ENCODE data around the gene ERLEC1.
"Not testable (repeated sequence)": the region's sequence is repeated elsewhere in the genome, so short reads cannot be mapped to it uniquely, and the experiment has no call there.

The ERLEC1 gene

DNA sequence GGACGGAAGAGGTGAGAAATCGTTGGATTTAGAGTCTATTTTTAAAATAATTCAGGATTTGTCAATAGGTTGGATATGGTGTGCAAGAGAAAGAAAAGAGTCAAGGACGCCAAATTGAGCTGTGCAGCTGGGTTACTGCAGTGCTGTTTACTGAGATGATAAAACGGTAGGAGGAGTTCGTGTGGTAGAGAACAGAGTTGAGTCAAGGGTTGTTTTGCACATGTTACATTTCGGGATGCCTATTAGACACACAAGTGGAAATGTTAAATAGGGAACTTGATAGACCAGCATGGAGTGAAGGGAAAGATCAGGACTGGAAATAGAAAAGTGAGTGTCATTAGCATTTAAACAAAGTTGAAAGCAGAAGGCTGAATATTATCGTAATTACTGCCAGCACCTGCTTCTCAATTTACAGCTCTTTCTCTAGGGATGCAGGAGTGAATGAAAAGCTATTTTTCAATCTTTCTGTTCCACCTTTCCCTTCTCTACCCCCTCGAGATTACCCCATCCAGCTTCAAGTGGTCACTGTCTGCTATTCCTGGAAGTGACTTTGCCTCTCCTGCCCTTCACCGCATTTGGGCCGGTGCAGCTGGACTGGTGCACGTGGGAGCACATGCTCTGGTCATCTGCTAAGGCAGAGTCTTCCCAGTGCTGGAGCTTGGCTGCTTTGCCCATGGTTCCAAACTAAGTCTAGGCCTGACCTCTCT lies 42.6 kb downstream of the ERLEC1 start:
- DNase-seq (ENCODE audit: low read depth in 1 of 2, low spot score in 1 of 2): no peak

DNA sequence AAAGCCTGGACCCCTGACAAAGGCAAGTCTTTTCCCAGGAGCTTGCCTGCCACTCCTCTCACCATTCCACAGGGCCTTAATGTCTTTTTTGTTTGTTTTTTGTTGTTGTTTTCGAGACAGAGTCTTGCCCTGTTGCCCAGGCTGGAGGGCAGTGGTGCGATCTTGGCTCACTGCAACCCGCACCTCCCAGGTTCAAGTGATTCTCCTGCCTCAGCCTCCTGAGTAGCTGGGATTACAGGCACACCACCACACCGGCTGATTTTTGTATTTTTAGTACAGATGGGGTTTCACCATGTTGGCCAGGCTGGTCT lies 43.1 kb downstream of the ERLEC1 start:
- DNase-seq (ENCODE audit: low read depth in 1 of 2, low spot score in 1 of 2): not testable (repeated sequence)

DNA sequence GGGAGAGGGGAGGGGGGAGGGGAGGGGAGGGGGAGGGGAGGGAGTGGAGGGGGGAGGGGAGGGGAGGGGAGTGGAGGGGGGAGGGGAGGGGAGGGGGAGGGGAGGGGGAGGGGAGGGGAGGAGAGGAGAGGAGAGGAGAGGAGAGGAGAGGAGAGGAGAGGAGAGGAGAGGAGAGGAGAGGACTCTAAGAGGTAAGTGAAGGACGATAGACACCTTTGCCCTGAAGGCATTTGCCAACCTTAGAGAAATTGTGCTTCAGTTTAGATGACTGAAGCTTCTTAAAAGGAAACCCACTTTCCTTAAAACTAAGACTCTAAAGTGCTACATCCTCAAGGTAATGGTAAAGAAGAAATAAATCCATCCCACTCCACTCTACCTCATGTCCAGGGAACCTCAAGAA lies 53.7 kb downstream of the ERLEC1 start:
- no peak for DNase-seq (ENCODE audit: low read depth in 1 of 2, low spot score in 1 of 2)

DNA sequence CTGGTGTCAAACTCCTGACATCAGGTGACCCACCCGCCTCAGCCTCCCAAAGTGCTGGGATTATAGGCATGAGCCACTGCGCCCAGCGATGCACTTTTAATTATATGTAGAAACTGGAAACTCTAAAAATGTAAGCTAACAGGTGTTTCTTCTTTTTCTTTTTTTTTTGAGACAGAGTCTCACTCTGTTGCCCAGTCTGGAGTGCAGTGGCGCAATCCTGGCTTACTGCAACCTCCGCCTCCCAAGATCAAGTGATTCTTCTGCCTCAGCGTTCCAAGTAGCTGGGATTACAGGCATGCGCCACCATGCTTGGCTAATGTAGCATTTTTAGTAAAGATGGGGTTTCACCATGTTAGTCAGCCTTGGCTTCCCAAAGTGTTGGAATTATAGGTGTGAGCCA lies 54.8 kb downstream of the ERLEC1 start:
- DNase-seq (ENCODE audit: low read depth in 1 of 2, low spot score in 1 of 2): not testable (repeated sequence)

DNA sequence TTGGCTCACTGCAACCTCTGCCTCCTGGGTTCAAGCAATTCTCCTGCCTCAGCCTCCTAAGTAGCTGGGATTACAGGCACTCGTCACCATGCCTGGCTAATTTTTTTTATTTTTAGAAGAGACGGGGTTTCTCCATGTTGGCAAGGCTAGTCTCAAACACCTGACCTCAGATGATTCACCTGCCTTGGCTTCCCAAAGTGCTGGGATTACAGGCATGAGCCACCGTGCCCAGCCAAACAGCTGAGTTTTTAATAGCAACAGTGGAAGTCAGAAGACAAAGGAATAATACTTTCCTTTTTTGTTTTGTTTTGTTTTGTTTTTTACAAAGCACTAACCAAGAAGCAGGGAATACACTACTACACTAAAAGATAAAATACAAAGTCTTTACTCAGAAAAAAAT lies 56.0 kb downstream of the ERLEC1 start:
- DNase-seq (ENCODE audit: low read depth in 1 of 2, low spot score in 1 of 2): no peak

DNA sequence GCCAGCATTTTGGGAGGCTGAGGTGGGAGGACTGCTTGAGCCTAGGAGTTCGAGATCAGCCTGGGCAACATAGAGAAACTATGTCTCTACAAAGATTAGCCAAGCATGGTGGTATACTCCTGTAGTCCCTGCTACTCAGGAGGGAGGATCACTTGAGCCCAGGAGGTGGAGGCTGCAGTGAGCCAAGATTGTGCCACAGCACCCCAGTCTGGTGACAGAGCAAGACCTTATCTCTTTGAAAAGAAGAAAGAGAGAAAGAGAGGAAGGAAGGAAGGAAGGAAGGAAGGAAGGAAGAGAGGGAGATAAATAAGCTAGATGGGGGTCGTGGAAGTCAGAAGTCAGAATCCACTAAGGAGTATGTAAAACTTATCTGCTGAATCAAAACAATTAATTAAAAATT lies 56.8 kb downstream of the ERLEC1 start:
- DNase-seq (ENCODE audit: low read depth in 1 of 2, low spot score in 1 of 2): no peak

DNA sequence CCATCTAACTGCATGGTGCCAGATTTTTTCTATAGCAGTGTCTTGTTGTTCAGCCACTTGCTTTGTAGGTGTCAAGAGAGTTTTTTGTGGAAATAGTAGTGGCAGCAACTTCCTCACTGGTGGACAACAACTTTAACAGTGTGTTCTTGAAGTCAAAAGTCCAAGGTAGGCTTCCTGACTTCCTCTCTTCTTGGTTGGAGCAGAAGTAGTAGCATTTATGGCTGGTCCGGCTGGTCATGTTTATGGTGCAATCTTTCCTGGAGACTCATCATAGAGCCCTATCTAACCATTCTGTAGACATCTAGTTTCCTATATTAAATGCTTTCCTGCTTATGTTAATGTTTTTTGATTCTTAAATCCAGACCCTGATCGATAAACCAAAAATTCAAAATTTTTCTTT lies 61.2 kb downstream of the ERLEC1 start:
- no peak for DNase-seq (ENCODE audit: low read depth in 1 of 2, low spot score in 1 of 2)

DNA sequence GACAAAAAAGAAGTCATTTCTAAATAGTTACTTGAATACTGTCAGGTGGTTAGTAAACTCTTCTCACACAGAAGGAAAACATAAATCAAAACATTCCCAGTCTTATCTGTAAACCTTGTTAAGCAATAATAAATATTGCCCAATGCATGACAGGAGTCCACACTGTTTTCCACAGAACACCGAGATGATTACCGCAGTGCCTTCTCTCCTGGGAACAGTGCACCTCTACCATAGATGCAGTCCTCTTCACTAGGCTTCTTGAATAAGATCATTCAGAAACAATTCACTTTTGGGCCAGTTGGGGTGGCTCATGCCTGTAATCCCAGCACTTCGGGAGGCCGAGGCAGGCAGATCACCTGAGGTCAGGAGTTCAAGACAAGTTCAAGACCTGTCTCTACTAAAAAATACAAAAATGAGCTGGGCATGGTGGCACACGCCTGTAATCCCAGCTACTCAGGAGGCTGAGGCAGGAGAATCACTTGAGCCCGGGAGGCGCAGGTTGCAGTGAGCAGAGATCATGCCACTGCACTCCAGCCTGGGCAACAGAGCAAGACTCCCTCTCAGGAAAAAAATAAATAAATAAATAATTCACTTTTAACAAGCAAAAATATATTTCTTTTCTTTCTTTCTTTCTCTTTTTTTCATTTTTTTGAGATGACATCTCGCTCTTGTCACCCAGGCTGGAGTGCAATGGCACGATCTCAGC lies 64.4 kb downstream of the ERLEC1 start:
- DNase-seq (ENCODE audit: low read depth in 1 of 2, low spot score in 1 of 2): not testable (repeated sequence)

DNA sequence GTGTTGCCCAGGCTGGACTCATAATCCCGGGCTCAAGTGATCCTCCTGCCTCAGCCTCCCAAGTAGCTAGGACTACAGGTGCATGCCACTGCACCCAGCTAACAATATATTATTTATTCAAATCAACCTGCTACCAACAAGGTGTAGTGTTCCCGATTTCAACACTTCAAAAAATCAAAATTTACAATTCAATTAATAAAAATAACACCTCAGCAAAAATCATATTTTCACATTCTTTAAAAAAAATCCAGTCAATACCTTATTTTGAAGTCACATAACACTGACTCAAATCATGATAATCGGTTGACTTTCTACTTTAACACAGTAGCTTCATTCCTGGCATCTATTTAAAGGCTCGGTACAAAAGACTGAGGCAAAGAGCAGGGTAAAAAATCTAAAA lies 65.7 kb downstream of the ERLEC1 start:
- DNase-seq (ENCODE audit: low read depth in 1 of 2, low spot score in 1 of 2): no peak

DNA sequence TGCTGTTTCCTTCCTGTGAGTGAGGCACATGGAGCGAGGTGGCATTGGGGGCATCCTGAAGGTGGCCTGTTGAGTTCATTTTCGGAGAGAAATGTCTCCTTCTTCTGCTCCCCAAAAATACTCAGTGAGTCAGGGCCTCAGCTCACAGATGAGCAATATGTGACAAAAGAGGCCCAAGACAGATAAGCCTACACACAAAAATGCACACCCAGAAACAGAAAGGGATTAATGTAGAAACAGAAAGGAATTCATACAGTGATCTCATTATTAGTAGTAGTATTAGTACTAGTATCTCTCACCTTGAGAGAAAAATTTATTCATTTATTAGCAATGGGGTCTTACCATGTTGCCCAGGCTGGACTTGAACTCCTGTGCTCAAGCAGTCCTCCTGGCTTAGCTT lies 67.8 kb downstream of the ERLEC1 start:
- DNase-seq (ENCODE audit: low read depth in 1 of 2, low spot score in 1 of 2): no peak

DNA sequence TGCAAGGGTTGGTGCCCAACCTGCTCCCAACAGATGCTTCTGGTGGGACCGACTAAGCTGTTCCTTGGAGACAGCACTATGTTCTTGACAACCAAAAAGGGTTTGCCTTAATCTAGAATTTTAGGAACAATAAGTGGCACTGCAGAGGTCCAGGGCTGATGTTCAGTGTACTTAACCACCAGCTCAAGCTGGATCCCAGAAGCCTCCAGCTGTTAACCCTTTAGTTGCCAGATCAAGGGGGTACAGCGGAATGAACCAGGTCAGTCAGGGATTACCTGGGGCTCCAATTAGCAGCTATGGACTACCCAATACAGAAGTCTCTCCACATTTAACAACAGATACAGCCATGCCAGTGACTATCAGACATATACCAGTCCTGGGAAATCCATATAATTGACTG lies 69.4 kb downstream of the ERLEC1 start:
- DNase-seq (ENCODE audit: low read depth in 1 of 2, low spot score in 1 of 2): no peak

DNA sequence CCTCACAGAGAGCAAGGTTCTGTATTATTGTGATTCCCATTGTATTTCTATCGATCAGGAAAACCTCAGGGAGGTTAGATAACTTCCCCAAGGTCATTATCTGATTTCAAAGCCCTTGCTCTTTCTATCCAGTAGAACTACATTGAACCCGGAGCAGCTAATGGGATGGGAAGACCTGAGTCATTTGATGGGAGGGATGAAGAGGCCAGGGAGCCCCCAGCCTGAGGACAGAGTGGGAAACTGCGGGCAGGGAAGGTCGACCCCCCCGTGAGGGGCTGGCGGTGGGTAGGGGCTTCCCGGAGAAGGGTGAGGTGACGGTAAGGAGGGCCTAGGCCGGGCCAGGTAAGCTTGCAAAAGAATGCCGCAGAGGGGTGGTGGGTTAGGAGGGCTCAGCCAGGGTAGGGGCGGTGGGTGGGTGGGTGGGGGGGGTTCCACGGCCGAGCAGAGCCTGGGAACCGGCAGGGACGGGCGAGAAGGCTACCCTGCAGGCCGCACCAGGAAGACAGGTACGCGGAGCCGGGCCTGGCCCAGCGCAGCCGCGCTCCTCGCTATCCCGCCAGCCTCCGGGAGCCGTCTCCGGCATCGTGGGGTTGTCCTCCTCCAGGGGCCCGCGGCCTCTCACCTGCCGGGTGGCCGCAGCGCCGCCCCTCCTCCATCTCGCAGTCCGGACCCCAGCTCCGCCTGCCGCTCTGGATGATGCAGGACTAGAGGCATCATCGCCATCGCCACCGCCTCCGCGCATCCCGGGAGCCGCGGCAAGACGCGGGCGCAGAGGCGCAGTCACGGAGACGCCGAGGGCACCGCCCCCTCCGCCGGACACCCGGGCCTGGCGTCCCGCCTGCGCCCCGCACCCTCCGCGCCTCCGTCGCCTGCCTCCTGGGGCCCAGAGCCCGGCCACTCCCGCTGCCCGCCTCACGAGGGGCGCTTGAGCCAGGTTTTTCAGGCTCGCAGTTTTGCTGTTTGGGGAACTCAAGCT lies 72.7 kb downstream of the ERLEC1 start, which contains the start of gene GPR75:
GPR75 (minus strand) TSS at position 762 of the 976 bp plus-strand sequence. CDS start 5,211 bp downstream, outside the sequence.
- DNase-seq (ENCODE audit: low read depth in 1 of 2, low spot score in 1 of 2): no peak

DNA sequence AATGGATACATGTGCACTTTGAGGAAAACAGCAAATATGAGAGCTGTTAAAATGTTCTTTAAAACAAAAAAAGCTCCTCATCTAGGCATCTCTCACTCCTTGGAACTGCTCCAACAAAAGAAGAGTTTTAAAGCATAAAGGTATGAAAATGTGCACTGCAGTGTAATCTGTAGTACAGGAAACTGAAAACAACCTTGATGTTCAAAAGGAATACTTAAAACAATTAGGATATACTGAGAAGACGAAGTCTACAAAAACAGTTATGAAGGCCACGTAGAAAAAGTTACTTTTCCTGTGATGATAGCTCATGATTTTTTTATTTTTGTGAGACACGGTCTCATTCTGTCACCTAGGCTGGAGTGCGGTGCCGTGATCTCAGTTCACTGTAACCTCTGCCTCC lies 75.0 kb downstream of the ERLEC1 start:
- no peak for DNase-seq (ENCODE audit: low read depth in 1 of 2, low spot score in 1 of 2)

DNA sequence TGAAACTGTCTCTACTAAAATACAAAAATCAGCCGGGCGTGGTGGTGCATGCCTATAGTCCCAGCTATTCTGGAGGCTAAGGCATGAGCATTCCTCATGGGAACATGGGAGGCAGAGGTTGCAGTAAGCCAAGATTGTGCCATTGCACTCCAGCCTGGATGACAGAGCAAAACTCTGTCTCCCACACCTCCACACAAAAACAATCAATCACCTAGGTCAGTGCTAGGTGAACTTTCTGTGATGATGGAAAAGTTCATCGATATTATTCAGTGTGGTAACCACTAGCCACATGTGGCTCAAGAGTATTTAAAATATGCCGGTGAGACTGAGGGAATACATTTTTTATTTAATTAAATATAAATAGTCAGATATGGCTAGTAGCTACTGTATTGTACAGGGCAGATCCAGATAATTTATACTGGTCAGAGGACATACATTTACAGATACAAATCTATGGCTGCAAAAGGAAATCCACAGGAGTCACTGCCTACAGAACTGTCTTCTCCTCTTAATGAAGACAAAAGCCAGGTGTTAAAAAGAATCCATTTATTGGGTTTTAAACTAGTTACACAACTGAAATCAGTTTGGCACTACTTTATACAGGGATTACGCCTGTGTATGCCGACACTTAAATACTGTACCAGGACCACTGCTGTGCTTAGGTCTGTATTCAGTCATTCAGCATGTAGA lies 76.8 kb downstream of the ERLEC1 start:
- no peak for DNase-seq (ENCODE audit: low read depth in 1 of 2, low spot score in 1 of 2)

DNA sequence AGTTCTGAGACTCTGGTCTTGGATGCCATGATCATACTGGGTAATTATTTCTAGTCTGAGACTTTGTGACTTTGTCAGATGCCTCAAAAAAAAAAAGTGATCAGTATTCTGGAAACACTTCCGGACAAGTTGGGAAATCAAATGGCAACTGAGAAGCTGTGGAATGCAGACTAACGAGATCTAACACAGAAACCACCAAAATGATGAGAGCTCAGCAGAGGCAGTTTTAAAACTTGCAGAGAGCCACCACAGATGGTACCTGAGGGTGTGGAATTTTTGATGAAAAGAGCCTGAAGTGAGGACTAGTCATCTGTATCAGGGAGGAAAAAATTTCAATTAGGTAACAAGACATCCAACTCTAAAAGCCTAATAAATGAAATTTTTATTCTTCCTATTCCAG lies 78.4 kb downstream of the ERLEC1 start:
- no peak for DNase-seq (ENCODE audit: low read depth in 1 of 2, low spot score in 1 of 2)

DNA sequence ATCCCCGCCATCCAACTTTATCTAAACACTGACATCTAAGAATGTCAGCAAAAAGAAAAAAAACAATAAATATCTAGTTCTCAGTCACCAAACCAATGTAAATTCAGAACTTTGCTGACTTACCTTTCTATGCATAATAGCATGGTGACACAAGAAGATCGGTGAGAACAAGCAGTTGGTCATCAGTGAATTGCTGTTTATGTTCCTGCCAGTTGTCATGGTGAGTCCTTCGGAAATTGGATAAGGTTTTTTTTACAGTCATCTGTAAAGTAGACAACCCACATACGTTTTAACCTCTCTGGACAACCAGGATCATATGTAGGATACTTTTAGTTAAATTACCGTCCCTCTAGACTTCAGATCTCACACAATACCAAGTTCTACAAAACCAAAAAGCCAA lies 79.1 kb downstream of the ERLEC1 start:
- no peak for DNase-seq (ENCODE audit: low read depth in 1 of 2, low spot score in 1 of 2)

DNA sequence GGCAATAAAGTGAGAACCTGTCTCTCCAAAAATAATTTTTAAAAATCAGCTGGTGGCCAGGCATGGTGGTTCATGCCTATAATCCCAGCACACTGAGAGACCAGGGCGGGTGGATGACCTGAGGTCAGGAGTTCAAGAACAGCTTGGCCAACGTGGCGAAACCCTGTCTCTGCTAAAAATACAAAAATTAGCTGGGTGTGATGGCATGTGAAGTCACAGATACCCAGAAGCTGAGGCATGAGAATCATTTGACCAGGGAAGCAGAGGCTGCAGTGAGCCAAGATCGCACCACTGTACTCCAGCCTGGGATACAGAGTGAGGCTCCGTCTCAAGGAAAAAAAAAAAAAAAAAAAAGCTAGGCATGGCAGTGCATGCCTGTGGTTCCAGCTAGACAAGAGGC lies 80.3 kb downstream of the ERLEC1 start:
- DNase-seq (ENCODE audit: low read depth in 1 of 2, low spot score in 1 of 2): no peak

DNA sequence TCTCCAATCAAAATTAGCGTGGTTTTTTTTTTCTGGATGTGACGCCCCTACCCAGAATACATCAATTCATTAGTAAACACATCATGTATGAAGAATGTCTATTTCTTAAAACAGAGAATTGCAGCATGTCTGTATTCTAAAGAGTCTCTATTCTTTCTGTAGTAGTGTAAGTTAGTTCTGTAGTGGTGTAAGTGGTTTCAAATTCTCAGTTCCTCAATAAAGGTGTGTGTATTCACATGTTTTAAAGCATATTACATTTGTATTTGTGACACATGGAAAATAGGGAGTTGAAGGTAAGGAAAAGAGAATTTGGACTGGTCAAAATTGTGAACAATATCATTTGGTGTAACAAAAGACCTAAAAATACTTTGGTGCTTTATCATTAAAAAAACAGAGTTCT lies 80.9 kb downstream of the ERLEC1 start:
- DNase-seq (ENCODE audit: low read depth in 1 of 2, low spot score in 1 of 2): no peak

Data from activated CD4-positive, alpha-beta T cell treated with anti-CD3 and anti-CD28 coated beads, Interleukin-2, amount 50 U/mL, for 24 hours (primary cell).